ENCODE data around the gene TANC1.
A peak's percentile ranks its signal among the peaks of the same experiment; 100 is the strongest.

TANC1 gene

GRCh38 chr2:158968396-158969161 is at the start of gene TANC1:
TSS of gene TANC1 (plus strand) at chr2:158968640. CDS start at chr2:159065911, 97,271 bp downstream.
- DNase-seq (ENCODE audit: low read depth): peak; percentile 24

DNA sequence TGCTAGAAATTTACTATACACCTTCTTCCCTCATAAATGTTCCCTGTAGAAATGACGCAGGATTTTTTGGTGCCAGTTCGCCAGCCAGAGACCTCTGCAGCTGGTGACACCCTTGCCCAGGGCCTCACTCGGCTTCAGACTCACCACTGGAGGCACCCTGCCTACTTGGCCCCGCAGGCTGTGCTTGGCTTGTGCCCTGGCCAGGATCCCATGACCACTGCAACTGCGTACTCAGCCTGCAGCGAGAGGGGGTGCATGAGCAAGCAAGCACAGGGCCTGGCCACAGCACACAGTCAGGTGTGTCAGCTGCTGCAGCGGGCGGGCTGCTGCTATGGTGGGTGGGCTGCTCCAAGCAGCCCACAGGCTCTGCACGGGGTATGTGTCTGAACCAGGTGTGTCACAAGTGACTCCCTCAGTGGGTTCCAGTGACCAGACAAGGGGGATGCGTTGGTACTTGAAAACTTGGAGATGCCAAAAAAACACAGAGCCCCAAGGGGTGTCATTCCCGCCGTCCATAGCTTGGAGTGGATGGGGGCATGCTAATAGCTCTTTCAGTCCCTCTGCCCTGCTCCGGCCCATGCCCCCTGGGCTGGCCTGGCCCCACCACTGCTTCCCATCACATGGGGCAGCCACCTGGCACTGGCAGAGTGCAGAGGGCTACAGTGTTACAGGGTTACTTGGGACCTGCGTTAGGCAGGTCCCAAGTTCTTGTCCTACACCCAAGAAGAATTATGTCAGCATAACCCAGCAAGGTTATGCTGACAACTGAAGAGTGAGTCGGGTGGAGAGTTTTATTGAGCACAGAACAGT is 46.6 kb upstream of the TANC1 start:
- no peak for DNase-seq (ENCODE audit: low read depth)

DNA sequence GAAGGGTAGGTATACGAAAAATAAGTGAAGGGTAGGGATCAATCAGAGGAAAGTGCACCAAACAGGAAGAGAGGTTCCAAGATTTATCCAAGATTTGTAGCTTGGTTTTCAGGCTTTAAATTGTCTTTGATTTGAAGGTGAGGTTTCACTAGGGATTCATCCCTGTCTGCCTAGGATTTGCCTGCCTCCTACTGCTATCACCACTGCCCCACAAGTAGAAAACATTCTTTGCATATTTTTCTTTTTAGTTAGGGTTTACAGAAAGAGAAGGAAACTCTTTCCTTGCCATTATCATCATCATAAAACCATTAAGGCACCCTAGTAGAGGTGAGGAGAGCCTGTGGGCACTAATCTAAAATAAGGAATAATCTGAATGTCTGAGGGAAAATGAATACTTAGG is 45.8 kb upstream of the TANC1 start:
- DNase-seq (ENCODE audit: low read depth): no peak

DNA sequence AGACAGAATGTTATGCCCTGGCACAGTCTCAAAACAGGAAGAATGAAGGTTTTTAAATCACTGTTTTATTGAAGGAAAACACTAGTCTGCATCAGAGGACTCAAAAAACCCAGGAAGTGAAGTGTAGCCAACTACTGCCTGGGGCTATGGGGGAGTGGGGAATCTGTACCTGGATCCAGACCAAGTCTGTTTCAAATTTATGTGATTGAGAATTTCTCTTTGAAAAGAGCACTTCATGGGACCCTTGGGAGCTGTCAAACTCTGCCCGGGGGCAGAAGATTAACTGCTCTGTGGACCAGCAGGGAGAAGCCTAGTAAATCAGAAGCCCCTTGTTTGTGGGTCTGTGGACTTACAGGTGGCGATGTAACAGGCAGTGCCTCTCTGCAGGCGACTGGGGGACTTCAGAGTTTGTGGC is 45.3 kb upstream of the TANC1 start:
- DNase-seq (ENCODE audit: low read depth): no peak

DNA sequence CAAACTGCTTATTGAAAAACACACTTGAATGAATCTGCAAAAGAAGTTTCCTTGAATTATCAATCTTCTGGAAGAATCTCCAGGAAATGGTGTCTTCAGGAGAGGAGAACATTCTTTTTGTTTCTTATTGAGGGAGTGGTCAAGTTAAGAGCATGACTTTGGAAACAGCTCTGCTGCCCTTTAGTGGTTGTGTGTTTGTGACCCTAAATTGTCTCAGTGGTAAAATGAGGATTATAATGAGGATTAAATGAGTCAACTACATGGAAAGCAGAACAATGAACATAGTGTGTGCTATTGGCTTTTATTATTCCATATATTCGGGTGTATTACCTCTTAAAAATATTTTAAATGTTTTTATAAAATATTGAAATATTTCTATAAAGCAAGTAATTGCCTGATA is 44.8 kb upstream of the TANC1 start:
- no peak for DNase-seq (ENCODE audit: low read depth)

GRCh38 chr2:158926478-158926948 is 41.9 kb upstream of the TANC1 start:
- no peak for DNase-seq (ENCODE audit: low read depth)

DNA sequence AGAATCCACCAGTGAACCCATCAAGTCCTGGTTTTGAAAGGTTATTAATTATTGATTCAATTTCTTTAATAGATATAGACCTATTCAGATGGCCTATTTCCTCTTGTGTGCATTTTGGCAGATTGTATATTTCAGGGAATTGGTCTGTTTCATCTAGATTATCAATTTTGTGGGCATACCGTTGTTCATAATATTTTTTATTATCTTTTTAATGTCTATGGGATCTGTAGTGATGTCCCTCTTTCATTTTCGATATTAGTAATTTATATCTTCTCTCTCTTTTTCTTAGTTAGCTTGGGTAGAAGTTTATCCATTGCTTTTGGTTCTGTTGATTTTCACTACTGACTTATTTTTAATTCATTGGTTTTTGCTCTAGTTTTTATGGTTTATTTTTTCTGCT is 39.9 kb upstream of the TANC1 start:
- DNase-seq (ENCODE audit: low read depth): no peak

DNA sequence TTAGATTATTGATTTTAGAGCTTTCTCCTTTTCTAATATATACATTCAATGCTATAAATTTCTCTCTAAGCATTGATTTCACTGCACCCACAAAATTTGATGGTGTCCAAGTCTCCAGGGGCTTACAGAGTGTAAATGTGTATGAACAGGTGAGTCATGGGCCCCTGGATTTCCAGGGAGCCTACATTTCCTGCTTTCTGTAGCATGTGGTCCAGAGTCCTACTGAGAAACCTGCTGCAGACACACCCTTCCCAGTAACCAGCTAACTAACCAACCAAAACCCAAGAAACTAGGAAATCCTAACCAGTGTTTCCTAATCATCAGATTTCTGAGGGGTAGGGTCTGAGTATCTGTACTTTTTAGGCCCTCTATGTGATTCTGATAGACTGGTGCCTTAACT is 39.5 kb upstream of the TANC1 start:
- no peak for DNase-seq (ENCODE audit: low read depth)

- DNase-seq (ENCODE audit: low read depth): no peak
Measured at GRCh38 chr2:158931572-158931971, 36.9 kb upstream of the TANC1 start.

DNA sequence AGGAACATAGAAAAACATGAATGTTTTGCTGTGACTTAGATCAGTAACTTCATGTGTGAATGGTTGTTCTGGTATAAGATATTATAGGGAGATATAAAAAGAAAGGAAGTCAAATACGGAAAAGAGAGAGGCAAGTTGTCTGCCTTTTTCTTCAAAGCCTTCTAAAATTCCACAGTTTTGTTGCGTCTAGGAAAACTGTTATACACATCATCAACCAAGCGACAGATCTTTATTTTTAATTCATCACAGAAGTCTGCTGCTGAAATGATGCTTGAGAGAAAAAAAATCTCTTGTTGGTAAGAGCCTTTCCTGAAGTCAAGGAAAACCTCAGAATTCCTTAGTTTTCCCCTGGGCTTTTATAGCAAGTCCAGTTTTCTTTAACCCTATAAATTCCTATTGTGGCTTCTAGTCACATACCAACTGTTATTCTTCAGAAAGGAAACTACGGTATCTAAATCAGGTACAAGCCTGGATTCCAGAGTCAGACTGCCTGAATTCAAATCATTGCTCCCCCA is 36.3 kb upstream of the TANC1 start:
- no peak for DNase-seq (ENCODE audit: low read depth)

GRCh38 chr2:158934170-158934569 is 34.3 kb upstream of the TANC1 start:
- DNase-seq (ENCODE audit: low read depth): no peak

- DNase-seq (ENCODE audit: low read depth): no peak
Measured at GRCh38 chr2:158935617-158936016, 32.8 kb upstream of the TANC1 start.

GRCh38 chr2:158936978-158937377 is 31.5 kb upstream of the TANC1 start:
- no peak for DNase-seq (ENCODE audit: low read depth)

DNA sequence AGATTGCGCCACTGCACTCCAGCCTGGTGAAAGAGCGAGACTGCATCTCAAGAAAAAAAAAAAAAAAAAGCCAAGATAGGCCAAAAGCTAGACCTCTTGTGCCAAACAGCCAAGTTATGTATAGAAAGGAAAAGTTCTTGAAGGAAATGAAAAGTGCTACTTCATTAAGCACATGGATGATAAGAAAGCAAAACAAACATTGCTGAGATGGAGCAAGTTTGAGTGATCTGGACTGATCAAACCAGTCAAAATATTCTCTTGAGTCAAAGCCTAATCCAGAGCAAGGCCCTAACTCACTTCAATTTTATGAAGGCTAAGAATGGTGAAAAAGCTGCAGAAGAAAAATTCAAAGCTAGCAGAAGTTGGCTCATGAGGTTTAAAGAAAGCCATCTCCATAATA is 28.1 kb upstream of the TANC1 start:
- DNase-seq (ENCODE audit: low read depth): no peak

DNA sequence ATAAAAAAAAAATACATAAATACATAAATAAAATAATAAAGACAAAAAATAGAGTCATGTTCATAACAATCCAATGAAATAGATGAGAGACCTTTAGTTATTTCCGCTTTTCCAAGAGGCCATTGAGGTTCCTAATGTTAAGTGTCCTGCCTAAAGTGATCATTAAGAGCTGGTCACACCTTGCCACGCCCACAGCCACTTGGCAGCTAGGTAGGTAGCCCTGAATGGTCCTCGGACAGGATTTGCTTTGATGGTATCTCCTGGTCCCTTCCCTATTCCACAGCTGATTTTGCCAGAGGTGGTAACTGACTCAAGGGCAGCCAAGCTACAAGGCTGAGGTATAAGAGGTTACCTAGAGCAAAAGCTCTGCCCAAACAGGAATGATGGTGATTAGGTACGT is 24.5 kb upstream of the TANC1 start:
- DNase-seq (ENCODE audit: low read depth): no peak

GRCh38 chr2:158948964-158949699 is 19.3 kb upstream of the TANC1 start:
- DNase-seq (ENCODE audit: low read depth): no peak

DNA sequence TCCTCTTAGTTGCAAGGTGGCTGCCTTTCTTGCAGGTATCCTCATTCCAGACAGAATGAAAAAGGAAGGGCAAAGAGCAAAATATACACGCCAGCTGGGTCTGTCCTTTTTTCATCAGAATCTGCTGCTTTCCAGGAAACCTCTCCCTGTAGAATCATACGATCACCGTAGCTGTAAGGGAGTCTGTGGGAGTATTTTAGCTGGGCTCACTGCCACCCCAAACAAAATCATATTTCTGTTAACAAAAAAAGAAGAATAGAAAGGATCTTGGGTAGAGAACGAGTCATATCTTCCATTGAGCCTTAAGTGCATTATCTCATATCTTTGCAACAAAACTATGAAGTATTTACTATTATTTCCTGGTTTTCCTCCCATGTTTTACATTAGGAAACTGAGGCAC is 15.0 kb upstream of the TANC1 start:
- DNase-seq (ENCODE audit: low read depth): no peak

DNA sequence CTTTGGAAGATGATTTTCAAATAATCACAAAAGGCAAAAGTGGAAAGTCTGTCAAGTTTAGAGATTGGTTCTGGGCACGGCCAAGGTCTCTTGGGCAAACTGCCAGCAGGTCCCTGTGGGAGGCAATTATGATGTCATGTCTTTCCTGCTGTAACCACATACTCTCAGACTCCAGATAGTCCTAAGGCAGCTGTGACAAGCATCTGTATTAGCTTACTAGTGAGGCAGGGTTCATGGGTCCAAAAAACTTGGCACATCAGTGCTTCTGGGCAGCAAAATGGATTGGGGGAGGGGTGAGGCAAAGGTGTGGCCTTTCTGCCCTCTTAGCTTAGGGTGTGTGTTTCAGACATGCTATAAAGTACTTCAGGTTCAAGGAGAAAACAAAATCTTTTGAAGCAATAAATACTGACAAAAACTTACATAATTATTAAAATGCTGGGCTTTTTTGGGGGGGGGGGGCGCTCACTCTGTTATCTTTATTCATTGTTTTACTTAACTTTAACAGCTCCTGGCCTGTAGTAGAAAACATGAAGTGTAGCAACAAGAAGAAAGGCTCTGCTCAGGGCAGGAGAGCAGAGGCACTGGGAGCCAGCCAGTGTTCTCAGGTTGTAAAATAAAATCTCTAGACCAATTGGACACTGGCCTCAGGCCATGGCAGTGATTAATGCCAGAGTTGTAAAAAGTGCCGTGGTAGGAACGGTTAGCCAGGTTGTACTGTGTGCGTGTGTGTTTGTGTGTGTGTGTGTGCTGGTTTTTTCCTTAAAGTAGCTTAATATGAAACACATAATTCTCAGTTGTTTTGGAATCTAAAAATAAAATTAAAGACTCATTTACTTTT is 14.3 kb upstream of the TANC1 start:
- no peak for DNase-seq (ENCODE audit: low read depth)

- DNase-seq (ENCODE audit: low read depth): no peak
Measured at GRCh38 chr2:158955842-158956365, 12.5 kb upstream of the TANC1 start.

GRCh38 chr2:158958365-158958764 is 10.1 kb upstream of the TANC1 start:
- no peak for DNase-seq (ENCODE audit: low read depth)

GRCh38 chr2:158960193-158960592 is 8.2 kb upstream of the TANC1 start:
- DNase-seq (ENCODE audit: low read depth): no peak

Data from T-helper 22 cell (primary cell).